Cortex of kidney (tissue), 1 donor: ENCODE measurements around the gene C1QTNF5.

Source experiments
- DNase-seq: peaks from one replicate; lab custom pipeline; 2025; lab: John Stamatoyannopoulos, UW

The C1QTNF5 gene

DNA sequence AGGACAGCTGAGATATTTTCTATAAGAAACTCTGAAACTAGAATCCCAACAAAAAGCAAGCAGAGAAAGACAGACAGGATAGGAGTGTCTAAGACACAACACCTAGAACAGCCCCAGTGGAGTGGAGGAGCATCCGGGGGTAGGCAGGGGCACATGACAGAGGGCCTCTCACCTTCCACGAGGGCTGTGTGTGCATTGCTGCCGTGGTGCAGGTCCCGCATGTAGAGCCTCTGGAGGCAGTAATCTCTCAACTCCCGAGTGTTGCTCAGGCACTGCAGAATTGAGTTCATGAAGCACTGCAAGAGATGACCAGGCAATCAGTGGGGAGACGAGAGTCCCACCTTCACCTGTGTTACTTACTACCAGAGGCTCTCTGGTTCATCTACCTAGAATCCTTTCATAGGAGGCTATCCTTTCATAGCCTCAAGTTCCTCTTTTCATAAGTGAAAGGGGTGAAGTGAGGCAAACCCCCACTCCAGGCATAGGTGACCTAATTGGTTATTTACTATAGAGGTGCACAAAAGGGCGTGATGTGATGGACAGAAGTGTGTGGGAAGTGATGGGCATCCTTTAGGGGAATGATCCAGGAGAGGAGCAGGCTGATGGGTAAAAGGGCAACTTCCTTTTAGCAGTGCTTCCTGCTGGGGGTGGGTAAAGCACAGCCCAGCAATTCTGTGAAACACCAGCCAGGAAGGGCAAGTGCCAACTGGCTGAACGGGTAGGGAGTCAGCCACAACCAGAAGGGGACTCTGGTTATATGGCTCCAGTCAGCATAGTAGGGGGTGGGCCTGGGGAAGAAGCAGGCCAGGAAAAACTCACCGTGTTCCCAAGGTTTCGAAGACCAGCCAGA, 18.9 kb upstream of the C1QTNF5 start:
- no peak for DNase-seq

DNA sequence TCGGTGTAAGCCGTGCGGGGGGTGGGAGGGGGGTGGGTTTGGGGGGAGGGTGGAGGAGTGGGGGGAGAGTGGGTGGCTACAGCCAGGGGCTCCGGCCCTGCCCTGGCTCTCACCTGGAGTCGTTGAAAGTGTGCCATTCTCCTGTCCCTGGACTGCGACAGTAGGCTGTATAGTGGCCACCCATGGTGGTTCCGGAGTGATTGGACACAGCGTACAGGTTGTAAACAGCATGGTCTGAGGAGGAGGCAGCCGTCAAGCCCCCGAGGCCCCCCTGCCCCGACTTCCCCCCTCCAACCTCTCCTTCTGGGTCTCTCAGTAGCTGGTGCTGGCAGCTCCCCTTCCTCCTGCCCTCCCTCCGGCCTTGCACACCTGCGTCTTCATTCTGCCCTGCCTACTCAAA, 16.4 kb upstream of the C1QTNF5 start:
- DNase-seq = no peak

DNA sequence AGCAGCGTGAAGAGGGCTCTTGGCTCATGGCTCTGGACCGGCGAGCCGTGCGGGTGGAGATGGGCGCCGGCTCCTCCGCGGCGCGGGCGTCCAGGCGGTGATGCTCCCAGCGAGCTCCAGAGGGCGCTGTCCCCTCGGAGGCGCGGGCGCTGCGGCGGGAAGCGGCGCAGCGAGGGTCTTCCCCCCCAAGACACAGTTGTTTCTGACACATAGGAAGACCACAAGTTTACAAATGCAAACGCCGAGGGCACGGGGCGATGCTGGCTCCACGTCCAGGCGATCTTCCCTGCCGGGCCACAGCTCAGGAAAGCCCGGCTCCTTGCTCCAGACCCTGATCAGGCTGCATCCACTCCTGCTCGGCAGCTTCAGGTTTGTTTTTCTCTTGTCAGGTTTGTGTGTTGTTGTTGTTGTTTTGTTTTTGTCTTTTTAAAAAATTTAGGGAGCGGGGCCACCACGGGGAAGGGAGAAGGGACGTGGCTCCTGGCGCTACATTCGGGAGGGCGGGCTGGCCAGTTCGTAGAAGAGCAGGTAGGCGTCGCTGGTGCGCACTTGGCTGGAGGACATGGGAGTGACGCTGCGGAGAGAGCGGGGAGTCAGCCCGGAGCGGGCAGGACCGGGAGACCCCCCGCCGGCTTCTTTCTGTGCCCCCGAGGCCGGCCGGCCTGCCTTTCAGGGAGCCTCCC, 15.8 kb upstream of the C1QTNF5 start:
- no peak for DNase-seq

DNA sequence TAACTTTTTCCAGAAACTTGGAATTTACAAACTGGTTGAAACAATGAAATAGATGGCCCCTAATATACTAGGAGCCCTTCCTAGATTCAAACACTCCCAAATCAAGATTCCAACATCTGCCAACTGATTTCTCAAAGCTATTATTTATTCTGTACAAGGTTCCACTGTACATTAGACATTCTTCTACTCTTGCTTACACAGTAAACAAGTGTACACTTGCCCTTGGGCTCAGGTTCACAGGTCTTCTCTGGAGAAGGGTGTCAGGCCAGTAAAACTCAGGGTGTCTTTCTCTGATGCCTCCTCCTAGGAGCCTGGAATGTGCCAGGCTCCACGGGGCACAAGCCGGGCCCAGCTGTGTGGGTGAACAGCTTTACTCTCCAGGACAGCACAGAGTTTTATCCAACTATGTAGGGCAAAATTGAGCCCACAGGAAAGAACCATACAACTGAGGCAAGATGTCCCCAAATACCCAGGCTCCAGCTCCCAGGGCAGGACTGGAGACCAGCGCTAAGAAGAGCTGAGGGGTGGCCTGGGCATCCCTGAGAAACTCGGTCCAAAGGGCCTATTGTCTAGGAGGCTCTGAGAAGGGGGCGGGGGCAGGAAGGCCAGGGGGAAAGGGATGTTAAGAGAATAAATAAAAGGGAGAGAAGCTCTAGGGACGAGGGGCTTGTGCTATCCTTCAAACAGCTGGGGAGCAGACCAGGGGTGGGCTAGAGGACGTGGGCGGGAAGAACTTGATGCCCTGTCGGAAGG, 14.6 kb upstream of the C1QTNF5 start:
- no peak for DNase-seq

DNA sequence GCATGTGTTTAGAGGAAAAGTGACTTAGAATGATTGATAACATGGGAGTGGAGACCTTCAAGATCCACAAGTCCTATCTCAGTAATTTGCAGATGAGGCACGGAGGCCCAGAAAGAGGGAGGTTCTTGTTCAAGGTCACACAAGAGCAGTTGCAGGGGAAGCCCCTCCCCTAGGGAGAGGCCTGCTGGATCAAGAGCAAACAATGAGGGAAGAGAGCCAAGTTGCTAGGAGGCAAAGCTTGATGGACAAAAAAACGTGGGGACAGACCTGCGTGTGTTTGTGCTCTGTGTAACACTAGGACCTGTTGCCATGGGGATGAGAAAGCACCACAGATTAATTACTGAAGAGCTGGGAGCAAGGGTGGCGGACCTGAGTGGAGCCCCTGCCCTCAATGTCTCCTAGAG, 12.2 kb upstream of the C1QTNF5 start:
- DNase-seq = no peak

DNA sequence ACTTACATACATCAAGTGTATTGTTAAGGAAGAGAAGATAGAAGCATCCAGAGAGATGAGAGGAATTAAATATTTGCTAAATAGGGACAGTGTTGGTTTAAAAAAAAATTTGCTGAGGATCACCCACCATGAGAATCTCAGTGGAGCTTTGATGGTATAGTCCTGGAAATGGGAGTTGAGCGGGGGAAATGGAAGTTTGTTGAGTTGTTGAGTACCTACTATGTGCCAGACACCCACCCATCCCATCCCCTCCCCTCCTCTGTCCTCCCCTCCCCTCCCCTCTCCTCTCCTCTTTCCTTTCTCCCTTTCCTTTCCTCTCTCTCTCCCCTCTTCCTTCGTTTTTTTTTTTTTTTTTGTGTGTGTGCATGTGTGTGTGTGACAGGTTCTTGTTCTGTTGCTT, 10.5 kb upstream of the C1QTNF5 start:
- no peak for DNase-seq

DNA sequence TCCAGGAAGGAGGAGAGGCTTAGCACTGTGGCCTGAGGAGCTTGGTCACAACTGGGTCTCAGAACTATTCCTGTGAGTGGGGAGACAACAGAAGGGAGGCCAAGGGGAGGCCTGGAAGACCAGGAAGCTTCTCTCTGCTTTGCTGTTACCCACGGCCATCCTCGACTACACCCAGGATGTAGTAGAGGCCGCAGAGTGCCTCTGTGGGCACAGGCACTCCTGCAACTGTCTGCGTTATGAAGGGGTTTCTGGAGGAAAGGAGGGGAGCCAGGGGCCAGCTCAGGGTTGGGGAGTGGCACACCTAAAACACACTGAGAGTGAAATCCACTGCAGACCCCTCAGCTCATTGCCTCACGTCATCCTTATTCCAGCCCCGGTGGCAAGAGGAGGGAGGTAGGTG, 9.6 kb upstream of the C1QTNF5 start:
- no peak for DNase-seq

DNA sequence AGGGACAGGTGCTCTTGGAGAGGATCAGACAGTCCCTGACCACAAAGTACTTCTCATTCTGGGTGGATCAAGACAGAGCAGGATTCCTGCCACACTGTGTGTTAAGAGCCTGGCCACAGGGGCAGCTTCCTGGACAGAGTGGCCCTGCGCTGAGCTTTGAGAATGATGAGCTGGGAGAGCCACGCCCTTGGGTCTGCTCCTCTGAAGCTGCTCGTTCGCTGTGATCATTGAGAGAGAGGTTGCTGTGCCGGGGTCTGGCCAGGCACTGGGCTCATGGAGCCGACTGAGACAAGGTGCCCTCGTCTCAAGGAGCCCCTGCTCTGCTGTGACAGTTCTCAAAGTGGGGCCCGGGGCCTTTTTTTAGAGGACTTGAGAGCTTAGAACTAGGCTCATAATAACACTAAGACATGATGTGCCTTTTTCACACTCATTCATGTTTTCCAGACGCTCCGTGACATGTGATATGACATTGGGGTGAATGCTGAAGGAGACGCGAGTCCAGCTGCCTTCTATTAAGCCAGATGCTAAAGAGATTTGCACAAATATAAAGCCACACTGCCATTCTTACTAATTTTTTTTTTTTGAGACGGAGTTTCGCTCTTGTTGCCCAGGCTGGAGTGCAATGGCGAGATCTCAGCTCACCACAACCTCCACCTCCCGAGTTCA, 7.4 kb upstream of the C1QTNF5 start:
- no peak for DNase-seq

DNA sequence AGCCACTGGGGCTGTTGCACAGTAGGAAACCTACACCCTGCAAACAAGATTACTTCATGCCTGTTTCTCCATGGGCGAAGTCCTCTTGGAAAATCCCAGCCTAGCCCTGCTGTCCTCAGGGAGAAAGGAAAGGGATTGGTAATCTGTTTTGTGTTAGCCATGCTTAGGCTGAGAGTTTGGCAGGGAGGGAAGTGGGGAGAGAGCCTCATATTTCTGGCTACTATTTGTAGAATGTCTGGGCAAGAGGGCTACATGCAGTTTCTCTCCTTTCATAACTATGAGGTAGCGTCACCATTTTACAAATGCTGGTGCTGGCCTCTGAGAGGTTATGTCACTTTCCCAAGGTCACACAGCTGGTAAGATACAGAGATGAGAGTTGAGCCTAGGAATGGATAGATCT, 6.6 kb upstream of the C1QTNF5 start:
- no peak for DNase-seq

DNA sequence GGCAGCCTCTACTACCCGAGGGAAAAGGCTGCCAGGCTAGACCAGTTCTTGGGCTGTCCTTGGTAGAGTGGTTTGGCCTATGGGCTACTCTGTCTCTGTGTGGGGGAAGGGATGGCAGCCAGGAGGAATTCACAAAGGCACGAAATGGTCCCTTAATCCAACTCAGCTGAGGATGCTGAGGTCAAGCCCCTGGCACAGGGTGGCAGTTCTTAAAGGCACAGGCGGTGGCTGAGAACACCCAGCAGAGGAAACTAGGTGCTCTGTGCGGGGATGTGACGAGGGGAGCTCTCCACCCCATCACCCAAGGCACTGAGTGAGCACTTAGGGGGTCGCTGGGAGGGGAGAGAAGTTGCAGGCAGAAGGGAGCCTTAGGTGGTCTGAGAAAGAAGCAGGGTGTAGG, 5.9 kb upstream of the C1QTNF5 start, which contains the start of gene MFRP:
Gene MFRP, minus strand, starts transcription at position 101 of the 400 bp plus-strand sequence. CDS start 192 bp downstream, outside the sequence.
- no peak for DNase-seq

DNA sequence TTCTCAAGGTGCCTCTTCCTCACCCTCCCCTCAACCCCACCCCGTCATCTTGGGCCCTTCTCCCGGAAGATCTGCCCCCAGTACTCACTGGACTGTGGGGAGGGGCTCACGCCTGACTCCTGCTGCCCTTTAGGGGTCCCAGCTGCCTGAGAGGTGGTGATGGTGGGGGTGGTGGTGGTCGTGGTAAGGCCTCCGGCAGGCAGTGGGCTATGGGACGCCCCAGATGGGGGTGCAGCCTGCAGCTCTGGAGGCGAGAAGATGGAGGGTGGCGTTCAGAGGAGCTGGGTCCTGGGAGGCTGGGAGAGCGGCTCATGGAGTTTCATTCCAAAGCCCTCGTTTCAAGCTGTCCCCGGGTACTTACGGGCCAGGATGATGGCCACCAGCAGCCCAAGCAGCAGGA, 5.0 kb upstream of the C1QTNF5 start:
- no peak for DNase-seq

DNA sequence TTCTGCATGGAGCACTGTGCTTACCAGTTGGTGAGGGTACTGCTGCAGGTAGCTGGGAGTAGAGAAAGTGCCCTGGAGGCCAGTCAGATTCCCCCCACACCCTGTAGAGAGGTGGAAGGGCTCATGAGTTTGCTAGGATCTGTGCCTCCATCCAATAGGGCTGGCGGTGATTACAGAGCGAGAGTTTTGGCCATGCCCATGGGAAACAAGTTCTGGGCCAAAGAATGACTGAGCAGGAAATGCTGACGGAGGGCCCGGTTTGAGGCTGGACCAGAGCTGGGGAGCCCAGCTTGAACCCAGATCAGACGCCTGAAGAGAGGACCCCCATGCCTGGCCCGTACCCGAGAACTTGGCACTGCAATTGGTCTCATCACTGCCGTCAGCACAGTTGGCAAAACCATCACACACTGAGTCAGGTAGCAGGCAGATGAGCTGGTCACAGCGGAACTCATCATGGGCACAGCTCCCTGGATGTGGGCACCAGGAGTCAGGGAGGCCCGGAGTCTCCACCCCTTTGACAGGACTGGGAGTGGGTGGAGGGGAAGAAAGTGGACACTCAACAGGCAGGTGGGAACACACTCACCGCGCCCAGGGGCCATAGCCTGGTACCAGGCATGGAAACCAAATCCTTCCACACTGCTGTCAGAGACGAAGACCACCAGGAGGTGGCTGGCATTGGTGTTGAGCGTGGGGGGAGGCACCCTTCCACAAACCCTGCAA, 3.8 kb upstream of the C1QTNF5 start:
- no peak for DNase-seq

DNA sequence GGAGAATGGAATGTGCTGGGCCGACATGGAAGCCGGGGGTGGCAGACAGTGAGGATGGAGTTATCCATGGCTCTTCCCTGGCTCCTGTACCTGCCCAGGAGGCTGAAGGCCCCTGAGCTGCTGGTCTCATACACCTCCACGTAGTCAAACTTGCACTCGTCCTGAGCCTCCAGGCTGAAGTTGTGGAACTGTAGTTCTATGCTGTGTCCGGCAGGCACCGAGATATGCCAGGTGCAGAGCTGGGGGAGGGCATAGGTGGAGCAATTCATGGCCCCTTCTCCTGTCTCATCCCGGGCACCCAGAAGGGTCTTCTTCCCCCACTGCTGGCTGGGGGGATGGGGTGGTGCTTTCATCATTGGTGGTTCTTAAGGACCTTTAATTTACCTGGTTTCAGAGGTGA, 3.0 kb upstream of the C1QTNF5 start:
- no peak for DNase-seq

DNA sequence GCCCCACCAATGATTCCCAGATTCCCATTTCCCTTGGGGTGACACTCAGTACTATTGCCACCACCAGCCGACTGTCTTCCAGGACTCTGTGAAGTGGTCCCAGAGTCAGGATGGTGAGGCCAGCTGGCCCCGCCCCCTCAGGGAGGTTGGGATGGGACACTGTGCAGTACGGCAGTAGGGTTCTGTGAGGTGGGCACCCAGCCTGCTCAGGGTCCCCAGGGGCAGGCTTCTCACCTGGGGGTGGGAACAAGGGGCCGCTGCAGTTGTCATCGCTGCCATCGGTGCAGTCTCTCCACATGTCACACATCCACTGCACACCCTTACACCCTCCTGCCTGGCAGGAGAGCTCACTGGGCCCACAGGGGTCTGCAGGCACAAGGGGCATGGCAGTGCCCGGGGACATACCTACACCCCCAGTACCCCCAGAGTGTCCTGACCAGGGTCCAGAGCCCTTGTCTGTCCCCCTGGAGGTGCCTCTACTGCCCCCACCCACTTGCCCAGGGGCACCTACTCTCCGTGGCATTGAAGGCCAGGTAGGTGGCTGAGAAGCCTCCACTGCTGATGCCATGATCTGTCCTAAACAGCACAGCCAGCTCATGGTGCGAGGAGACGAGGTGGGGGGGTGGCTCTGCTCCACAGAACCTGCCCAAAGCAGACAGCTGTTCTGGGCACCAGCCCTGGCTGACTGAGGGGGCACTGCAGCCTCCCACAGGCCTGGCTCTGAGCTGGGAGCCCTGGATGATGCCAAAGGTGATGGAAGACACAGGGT, 1.9 kb upstream of the C1QTNF5 start:
- no peak for DNase-seq

DNA sequence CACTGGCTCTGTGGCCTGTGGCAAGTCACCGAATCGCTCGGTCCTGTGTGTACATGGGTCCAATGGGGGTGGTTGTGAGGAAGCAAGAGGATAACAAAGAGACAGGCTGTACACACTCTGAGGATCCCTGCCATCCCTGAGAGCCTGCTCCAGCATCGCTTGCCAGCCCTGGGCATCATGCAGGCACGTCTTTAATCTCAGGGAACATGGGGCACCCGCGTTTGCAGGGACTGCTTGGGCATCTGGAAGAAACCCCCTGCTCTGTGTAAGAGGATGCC, 1.3 kb upstream of the C1QTNF5 start:
- DNase-seq = no peak

DNA sequence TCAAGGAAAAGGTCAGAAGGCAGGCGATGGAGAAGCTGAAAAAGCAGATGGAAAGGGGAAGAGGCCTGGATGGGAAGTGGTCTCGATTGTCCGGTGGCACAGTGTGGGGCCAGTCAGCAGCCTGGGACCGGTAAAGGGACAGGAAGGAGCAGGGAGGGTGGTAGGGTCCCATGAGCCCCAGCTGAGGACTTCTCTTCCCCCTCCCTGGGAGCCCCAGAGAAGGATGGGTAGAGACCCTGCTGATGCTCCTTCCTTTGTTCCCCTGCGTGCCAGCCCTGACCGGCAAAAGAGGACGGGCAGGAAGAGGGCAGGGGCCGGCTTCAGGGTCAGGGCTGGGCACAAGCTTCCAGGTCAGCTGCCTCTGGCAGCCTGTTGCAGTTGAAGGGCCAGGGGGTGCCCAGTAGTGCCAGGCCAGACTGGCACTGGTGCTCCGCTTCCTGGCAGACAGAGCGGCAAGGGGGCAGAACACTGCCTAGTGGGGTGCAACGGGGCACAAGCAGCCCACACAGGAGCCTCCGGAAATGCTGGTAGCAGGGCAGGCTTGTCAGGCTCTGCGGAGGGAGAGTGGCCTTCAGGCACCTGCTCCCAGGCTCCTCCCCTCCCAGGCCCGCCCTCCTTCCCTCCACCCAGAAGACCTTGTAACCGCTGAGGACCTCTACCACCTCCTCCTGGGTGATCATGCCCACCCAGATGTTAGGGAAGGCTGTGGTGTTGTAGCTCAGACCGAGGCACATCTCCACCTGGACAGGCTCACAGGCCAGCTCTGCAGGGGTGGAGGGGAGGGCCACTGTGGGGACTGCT, 739 bp upstream of the C1QTNF5 start:
- DNase-seq = no peak

DNA sequence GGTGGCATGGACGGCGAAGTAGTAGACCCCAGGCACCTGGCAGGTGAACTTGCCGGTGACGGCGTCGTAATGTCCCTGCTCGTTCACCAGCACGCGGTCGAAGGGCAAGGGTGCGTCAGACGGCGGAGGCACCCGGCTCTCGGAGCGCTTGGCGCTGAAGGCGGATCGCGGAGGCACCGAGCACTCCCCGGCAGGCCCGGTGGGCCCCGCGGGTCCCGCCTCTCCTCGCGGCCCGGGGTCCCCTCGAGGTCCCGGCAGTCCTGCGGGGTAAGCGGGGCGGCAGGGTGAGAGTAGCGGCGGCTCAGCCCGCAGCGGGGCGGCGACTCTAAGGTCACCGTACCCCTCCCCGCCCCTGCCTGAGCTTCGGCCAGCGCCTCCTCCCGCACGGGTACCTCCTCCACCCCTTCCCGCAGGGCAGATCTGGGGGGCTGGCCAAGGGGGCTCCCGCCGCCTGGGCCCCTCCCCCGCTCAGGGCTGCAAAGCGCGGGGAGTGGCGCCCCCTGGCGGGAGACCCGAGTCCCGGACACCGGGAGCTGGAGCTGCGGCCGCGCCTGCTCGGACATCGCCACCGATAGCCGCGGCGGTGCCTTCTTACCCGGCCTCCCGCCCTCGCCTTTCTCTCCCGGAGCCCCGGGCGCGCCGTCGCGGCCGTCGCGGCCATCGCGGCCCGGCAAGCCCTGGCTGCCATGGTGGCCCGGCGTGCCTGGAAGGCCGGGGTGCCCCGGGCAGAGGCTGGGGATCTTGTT, 921 bp downstream of the C1QTNF5 start:
- DNase-seq = no peak

DNA sequence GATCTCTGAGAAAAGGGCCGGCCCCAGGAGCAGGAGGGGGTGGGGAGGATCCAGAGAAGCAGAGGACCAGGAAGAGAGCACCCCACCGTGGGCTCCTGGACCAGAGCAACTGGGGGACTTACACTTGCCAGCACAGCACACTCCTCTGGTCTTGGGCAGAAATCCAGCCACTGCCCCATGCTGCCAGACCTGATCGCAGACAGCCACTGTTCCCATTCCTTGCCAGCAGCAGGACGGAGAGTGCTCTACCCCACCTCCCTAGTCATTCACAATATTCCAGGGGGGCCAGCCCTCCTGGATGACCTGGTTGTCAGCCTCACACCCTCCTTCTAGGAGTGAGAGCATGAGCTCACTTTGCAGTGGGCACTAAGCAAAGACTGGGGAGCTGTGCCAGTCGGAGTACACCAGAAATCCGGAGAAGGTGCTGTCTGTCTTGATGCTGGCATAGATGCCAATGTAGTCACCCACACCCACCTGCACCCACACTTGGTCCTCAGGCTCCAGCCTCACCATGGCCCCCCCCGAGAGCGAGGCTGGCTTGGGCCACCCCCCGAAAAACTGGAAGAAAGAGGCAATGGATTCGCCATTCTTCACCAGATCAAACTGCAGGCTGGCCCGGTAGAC, 1.6 kb downstream of the C1QTNF5 start:
- no peak for DNase-seq

DNA sequence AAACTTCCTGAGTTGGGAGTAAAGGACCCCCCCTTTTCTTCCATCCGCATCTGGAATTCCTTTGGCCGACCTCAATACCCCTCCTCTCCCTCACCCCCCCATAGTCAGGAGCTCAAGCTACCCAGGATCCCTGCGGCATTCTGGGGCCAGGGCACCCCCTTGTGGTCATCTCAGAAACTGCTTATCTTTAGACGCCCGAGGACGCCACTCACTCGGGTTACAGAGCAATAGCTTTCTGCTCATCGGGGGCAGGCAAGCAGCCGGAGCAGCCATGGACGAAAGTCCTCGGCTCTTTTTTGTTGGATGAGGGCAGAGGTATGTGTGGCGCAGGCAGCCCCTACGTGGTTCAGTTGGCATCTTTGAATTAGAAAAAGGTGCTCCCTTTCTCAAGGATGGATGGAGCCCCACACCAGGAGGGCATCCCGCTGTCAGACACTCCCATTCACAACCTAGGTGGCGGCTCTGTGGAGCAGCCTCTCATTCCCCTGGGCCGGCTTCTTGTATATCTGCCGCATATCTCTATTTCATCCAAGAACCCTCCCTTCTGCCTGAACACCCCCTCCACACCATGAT, 2.3 kb downstream of the C1QTNF5 start:
- DNase-seq = no peak
